Astrocyte (in vitro differentiated cells and primary cell): ENCODE data around the gene FAM83E. TPM values are rescaled to one million over a fixed set of nuclear protein-coding genes. Genes with fewer than 3 reads are reported as not detected.

Experiments used
- DNase-seq: peaks from one replicate; pipeline ENCODE4 v3.0.0-alpha.2; 2010; ENCODE audit warnings: low read depth
- FAIRE-seq: peaks from 2 replicates; lab custom pipeline; 2011; peaks lifted over from hg19 to GRCh38; lab: Jason Lieb, UNC
- H2AFZ ChIP-seq: 2 replicates; pipeline ENCODE4 v1.6.0; 2012; ENCODE audit warnings: low read depth, low read length, inconsistent platforms
- H3K27ac ChIP-seq: 2 replicates; pipeline ENCODE4 v1.5.1; 2011; ENCODE audit warnings: low read depth, low read length, inconsistent platforms
- H3K27me3 ChIP-seq: 2 replicates; pipeline ENCODE4 v1.6.0; 2011; ENCODE audit warnings: low read length, inconsistent platforms; ENCODE audit not compliant: insufficient read depth
- H3K36me3 ChIP-seq: 2 replicates; pipeline ENCODE4 v1.5.1; 2011; ENCODE audit warnings: low read length, inconsistent platforms; ENCODE audit not compliant: insufficient read depth
- H3K4me1 ChIP-seq: 2 replicates; pipeline ENCODE4 v1.5.1; 2011; ENCODE audit warnings: low read length, inconsistent platforms; ENCODE audit not compliant: insufficient read depth
- H3K4me2 ChIP-seq: 2 replicates; pipeline ENCODE4 v1.6.0; 2012; ENCODE audit warnings: low read length, inconsistent platforms
- H3K4me3 ChIP-seq: 2 replicates; pipeline ENCODE4 v1.5.1; 2011; ENCODE audit warnings: low read depth, mild to moderate bottlenecking, low read length, inconsistent platforms; ENCODE audit not compliant: insufficient read depth
- H3K79me2 ChIP-seq: 2 replicates; pipeline ENCODE4 v1.6.0; 2012; ENCODE audit warnings: mild to moderate bottlenecking, low read length, inconsistent platforms; ENCODE audit not compliant: insufficient read depth
- H3K9ac ChIP-seq: 2 replicates; pipeline ENCODE4 v1.6.0; 2012; ENCODE audit warnings: mild to moderate bottlenecking, low read length, inconsistent platforms
- H3K9me3 ChIP-seq: 2 replicates; pipeline ENCODE4 v1.5.1; 2012; ENCODE audit warnings: low read depth, mild to moderate bottlenecking, low read length, inconsistent platforms; ENCODE audit not compliant: insufficient read depth
- H4K20me1 ChIP-seq: 2 replicates; pipeline ENCODE4 v1.6.0; 2012; ENCODE audit warnings: low read length, inconsistent platforms; ENCODE audit not compliant: insufficient read depth
- H3K27ac Mint-ChIP-seq: one replicate; pipeline ENCODE4 v1.8.0; 2021; ENCODE audit warnings: mild to moderate bottlenecking, mixed read lengths; ENCODE audit not compliant: unreplicated experiment
- H3K27me3 Mint-ChIP-seq: one replicate; pipeline ENCODE4 v1.8.0; 2021; ENCODE audit warnings: low read depth, mixed read lengths; ENCODE audit not compliant: unreplicated experiment
- H3K36me3 Mint-ChIP-seq: one replicate; pipeline ENCODE4 v1.8.0; 2021; ENCODE audit warnings: low read depth, mixed read lengths; ENCODE audit not compliant: unreplicated experiment
- H3K4me1 Mint-ChIP-seq: one replicate; pipeline ENCODE4 v1.8.0; 2021; ENCODE audit warnings: low read depth, mixed read lengths; ENCODE audit not compliant: unreplicated experiment
- H3K4me3 Mint-ChIP-seq: one replicate; pipeline ENCODE4 v1.8.0; 2021; ENCODE audit warnings: mild to moderate bottlenecking, moderate library complexity, mixed read lengths; ENCODE audit not compliant: unreplicated experiment
- H3K9me3 Mint-ChIP-seq: one replicate; pipeline ENCODE4 v1.8.0; 2021; ENCODE audit warnings: mild to moderate bottlenecking, mixed read lengths; ENCODE audit not compliant: unreplicated experiment
- EZH2 ChIP-seq: IDR thresholded peaks from 2 replicates; pipeline ENCODE4 v1.6.1; 2012; ENCODE audit warnings: mild to moderate bottlenecking, low read length, inconsistent platforms; ENCODE audit not compliant: insufficient read depth
- total RNA-seq: library from RNA; stranded (reverse); gene quantifications from 2 replicates; pipeline ENCODE4 v1.2.1, GENCODE V29; 2021
- TF ChIP-seq, protein P1 (sequence below): IDR thresholded peaks from 2 replicates; pipeline ENCODE4 v1.5.1; 2011; ENCODE audit warnings: low read depth, mild to moderate bottlenecking, inconsistent platforms, low read length, moderate library complexity; ENCODE audit not compliant: insufficient read depth

FAM83E gene
- total RNA-seq, 1 donor from 2014 or later, result 1.7 TPM

DNA sequence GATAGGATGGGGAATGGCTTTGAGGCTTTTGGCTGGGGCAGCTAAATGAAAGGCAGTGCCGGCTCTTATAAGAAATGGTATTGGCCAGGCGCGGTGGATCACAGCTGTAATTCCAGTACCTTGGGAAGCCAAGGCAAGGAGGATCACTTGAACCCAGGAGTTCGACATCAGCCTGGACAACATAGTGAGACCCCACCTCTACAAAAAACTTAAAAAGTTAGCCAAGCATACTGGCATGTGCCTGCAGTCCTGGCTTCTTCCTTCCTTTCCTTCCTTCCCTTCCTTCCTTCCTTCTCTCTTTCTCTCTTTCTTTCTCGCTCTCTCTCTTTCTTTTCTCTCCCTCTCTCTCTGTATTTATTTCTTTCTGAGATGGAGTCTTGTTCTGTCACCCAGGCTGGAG, 28.0 kb upstream of the FAM83E start:
- Mint-ChIP-seq H3K27ac (no peak overlapping the region), H3K36me3 (peaks cover 2% of the 10 kb centered on the region), H3K27me3 (peaks cover 4% of the 10 kb centered on the region), H3K9me3 (no peaks in the 10 kb centered on the region), H3K4me3 (no peak overlapping the region), H3K4me1 (peaks cover 7% of the 10 kb centered on the region)
- FAIRE-seq (no peak), DNase-seq (no peak)
- no peaks in the 10 kb centered on the region for H4K20me1 ChIP-seq
- TF ChIP-seq, protein P1, sequence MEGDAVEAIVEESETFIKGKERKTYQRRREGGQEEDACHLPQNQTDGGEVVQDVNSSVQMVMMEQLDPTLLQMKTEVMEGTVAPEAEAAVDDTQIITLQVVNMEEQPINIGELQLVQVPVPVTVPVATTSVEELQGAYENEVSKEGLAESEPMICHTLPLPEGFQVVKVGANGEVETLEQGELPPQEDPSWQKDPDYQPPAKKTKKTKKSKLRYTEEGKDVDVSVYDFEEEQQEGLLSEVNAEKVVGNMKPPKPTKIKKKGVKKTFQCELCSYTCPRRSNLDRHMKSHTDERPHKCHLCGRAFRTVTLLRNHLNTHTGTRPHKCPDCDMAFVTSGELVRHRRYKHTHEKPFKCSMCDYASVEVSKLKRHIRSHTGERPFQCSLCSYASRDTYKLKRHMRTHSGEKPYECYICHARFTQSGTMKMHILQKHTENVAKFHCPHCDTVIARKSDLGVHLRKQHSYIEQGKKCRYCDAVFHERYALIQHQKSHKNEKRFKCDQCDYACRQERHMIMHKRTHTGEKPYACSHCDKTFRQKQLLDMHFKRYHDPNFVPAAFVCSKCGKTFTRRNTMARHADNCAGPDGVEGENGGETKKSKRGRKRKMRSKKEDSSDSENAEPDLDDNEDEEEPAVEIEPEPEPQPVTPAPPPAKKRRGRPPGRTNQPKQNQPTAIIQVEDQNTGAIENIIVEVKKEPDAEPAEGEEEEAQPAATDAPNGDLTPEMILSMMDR, result no peak
- no peak for TF ChIP-seq EZH2
- no peaks in the 10 kb centered on the region for H3K79me2 ChIP-seq
- H3K36me3 ChIP-seq, result no peaks in the 10 kb centered on the region
- H3K9me3 ChIP-seq, result no peaks in the 10 kb centered on the region
- H3K4me1 ChIP-seq, result peaks cover 19% of the 10 kb centered on the region
- H3K27ac ChIP-seq, result no peak overlapping the region
- H3K4me2 ChIP-seq, result no peak overlapping the region
- no peaks in the 10 kb centered on the region for H3K27me3 ChIP-seq
- H3K4me3 ChIP-seq, result no peak overlapping the region
- no peak overlapping the region for H2AFZ ChIP-seq
- no peak overlapping the region for H3K9ac ChIP-seq

DNA sequence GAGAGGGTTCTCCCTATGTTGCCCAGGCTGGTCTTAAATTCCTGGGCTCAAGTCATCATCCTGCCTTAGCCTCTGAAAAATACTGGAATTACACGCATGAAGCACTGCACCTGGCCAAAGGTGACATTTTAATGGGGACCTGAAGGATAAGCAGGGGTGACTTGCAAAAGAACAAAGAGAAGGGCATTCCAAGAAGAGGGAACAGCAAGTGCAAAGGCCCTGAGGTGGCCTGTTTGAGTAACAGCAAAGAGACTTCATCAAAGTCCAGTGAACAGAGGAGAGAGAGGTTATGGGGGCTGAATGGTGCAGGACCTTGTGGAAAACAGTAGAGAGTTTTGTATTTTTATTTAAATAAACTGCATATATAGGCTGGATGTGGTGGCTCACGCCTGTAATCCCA, 27.0 kb upstream of the FAM83E start:
- Histone ChIP-seq H3K27me3 (no peaks in the 10 kb centered on the region), H3K4me1 (peaks cover 28% of the 10 kb centered on the region), H3K79me2 (no peaks in the 10 kb centered on the region), H3K4me3 (no peak overlapping the region), H3K36me3 (no peaks in the 10 kb centered on the region), H3K9me3 (no peaks in the 10 kb centered on the region), H2AFZ (no peak overlapping the region), H4K20me1 (no peaks in the 10 kb centered on the region), H3K4me2 (no peak overlapping the region), H3K27ac (no peak overlapping the region), H3K9ac (no peak overlapping the region)
- Mint-ChIP-seq H3K4me3 (no peak overlapping the region), H3K9me3 (no peaks in the 10 kb centered on the region), H3K27ac (no peak overlapping the region), H3K36me3 (peaks cover 2% of the 10 kb centered on the region), H3K4me1 (peaks cover 7% of the 10 kb centered on the region), H3K27me3 (peaks cover 4% of the 10 kb centered on the region)
- no peak for FAIRE-seq
- TF ChIP-seq, protein P1, result no peak
- no peak for TF ChIP-seq EZH2
- no peak for DNase-seq

DNA sequence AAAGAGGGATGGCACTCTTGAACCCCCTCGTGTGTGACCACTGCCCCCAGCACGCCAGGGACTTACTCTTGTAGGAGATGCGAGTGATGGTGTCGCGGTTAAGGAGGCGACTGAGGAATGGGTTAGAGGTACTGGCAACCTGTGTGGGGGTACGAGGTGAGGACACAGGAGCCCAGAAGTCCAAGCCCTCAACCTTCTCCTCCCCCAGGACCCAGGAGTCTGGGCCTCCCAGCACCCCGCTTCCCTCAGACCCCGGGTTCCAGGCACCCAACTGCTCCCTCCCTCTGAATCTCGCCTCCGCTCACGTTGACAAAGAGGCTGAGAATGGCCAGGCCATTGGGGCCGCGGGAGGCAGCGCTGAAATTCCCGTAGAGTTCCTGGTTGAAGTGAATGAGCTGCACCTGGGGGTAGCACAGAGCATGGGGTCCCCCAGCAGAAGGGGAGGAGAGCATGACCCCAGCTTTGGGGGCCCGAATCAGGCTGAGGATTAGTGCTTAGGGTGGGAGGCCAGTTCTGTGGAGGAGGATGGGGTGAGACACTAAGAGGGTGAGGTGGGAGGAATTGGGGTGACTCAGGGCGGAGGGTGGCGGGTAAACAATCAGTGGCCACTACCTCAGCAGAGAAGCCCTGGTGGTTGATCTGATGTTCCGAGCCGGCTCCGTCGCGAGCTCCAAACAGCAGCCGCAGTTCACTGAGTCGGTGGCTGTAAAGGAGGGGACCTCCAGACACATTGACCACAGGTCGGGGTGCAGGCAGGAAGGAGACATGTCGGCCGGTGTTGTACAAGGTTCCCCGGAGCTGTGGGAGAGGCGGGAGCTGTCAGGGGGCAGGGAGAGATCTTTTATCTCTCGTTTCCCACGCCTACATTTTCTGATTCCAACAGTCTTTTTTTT, 24.9 kb upstream of the FAM83E start:
- no peak for FAIRE-seq
- Histone ChIP-seq H3K4me2 (no peak overlapping the region), H4K20me1 (no peaks in the 10 kb centered on the region), H3K9me3 (no peaks in the 10 kb centered on the region), H3K27me3 (peaks cover 3% of the 10 kb centered on the region), H3K36me3 (no peaks in the 10 kb centered on the region), H2AFZ (no peak overlapping the region), H3K79me2 (no peaks in the 10 kb centered on the region), H3K27ac (no peak overlapping the region), H3K4me3 (no peak overlapping the region), H3K4me1 (peaks cover 24% of the 10 kb centered on the region), H3K9ac (no peak overlapping the region)
- no peaks in the 10 kb centered on the region for H3K9me3 Mint-ChIP-seq
- peaks cover 3% of the 10 kb centered on the region for H3K4me1 Mint-ChIP-seq
- TF ChIP-seq EZH2, result no peak
- TF ChIP-seq, protein P1, result no peak
- peaks cover 2% of the 10 kb centered on the region for H3K36me3 Mint-ChIP-seq
- no peak overlapping the region for H3K27ac Mint-ChIP-seq
- H3K27me3 Mint-ChIP-seq, result peaks cover 7% of the 10 kb centered on the region
- no peak overlapping the region for H3K4me3 Mint-ChIP-seq
- no peak for DNase-seq
